Right lobe of liver (tissue), 6 donors: ENCODE measurements around the gene RUBCN. TPM values are rescaled to one million over a fixed set of nuclear protein-coding genes. Genes with fewer than 3 reads are reported as not detected.
A peak's percentile ranks its signal among the peaks of the same experiment; 100 is the strongest.

ENCODE experiments used
- ATAC-seq, 4 donors: fragments of 200-7000 bp; cut with Tn5 transposase; one replicate each; pipeline ENCODE4 v1.9.1; 2020; ENCODE audit warnings: mild to moderate bottlenecking in 4 of 4, moderate library complexity in 4 of 4
- DNase-seq, 3 donors: peaks; one replicate each; pipeline ENCODE4 v3.0.0-alpha.2; 2020
- H3K27ac ChIP-seq, 3 donors: fragments of 200-600 bp; one replicate each; pipeline ENCODE4 v1.8.0; 2022
- H3K27me3 ChIP-seq, 2 donors: fragments of 200-600 bp; one replicate each; pipeline ENCODE4 v1.8.0; 2022
- H3K36me3 ChIP-seq, 4 donors: fragments of 200-600 bp; sonication (generic) in 1 of 4; one replicate each; pipeline versions ENCODE4 v1.5.1 to v1.8.0; 2017 to 2022; ENCODE audit warnings: control low read depth in 1 of 4
- H3K4me1 ChIP-seq, 4 donors: fragments of 200-600 bp; sonication (generic) in 1 of 4; one replicate each; pipeline versions ENCODE4 v1.5.1 to v1.8.0; 2017 to 2022; ENCODE audit warnings: control low read depth in 1 of 4
- H3K4me3 ChIP-seq, 3 donors: fragments of 200-600 bp; one replicate each; pipeline ENCODE4 v1.8.0; 2022
- H3K9me3 ChIP-seq, 4 donors: fragments of 200-600 bp; sonication (generic) in 1 of 4; one replicate each; pipeline versions ENCODE4 v1.5.1 to v1.8.0; 2017 to 2022; ENCODE audit warnings: control low read depth in 1 of 4
- CTCF ChIP-seq, 4 donors: fragments of 200-600 bp in 3 of 4; fragments of 450-650 bp in 1 of 4; IDR thresholded peaks; one replicate each; pipeline versions ENCODE4 v1.5.1 to v1.8.0; 2016 to 2022; ENCODE audit warnings: antibody characterized with exemption in 4 of 4, mild to moderate bottlenecking in 2 of 4
- POLR2A ChIP-seq: fragments of 450-650 bp; IDR thresholded peaks from one replicate; pipeline ENCODE4 v1.6.1; 2017; ENCODE audit warnings: antibody characterized with exemption, mild to moderate bottlenecking
- WGBS: methylation state at CpG from one replicate; pipeline ENCODE4 v1.1.6; 2018; ENCODE audit warnings: low coverage, low lambda C conversion rate; ENCODE audit not compliant: insufficient coverage; ENCODE audit errors: missing lambda C conversion rate; 5-methylcytosine and 5-hydroxymethylcytosine counted together
- intact Hi-C, 2 donors: fragments of 100-400 bp; cut with DNase I; formaldehyde crosslinking; loops; one replicate each; pipeline versions ENCODE4 v1.11.2 to v1.14.1; 2022
- total RNA-seq, 6 experiments: library from RNA; depleted of rRNA in 2 of 6; stranded (reverse); fragments of >200 nt in 2 of 6; fragmentation: NEBNext Ultra II Directional in 3 of 6; extraction: Animal tissue kit (Norgen Biotek cat#: 25700) in 3 of 6; gene quantifications; one replicate each; pipeline versions ENCODE4 v1.1.0 to v1.2.4, GENCODE V29; 2016 to 2023
- donor health status: DM: no; HTN: yes; CAD: no.
- donor health status: DM: no; HTN: no; CAD: no.
- donor health status: DM: no; HTN: no; CAD: no.
- donor health status: DM: no; HTN: yes; CAD: no.
- donor health status: DM: no; HTN: yes; CAD: no.

RUBCN gene
- total RNA-seq, 6 experiments from 2014 or later = 6.4 to 19.4 (median 7.7) TPM

GRCh38 chr3:197692641-197693040 lies 44.1 kb downstream of the RUBCN start:
- peaks cover 0 to 19% (median 2%) of the 10 kb centered on the region in 4 donors for H3K36me3 ChIP-seq
- TF ChIP-seq POLR2A (no peak), CTCF (IDR thresholded peaks at IDR 0.05) (no peak)
- H3K9me3 ChIP-seq = no peaks in the 10 kb centered on the region
- ATAC-seq (peak in 3 of 4 donors; percentile 32 to 54 (median 42)), DNase-seq (no peak)
- 63% methylated on average over 4 of the region's 4 CpGs for WGBS
- H3K27me3 ChIP-seq = no peaks in the 10 kb centered on the region
- H3K27ac ChIP-seq = no peak overlapping the region
- no peak overlapping the region for H3K4me3 ChIP-seq
- no peaks in the 10 kb centered on the region for H3K4me1 ChIP-seq
- intact Hi-C loops = no loop called here

GRCh38 chr3:197690754-197691153 lies 46.0 kb downstream of the RUBCN start:
- ATAC-seq = no peak
- 89% methylated on average over 6 of the region's 6 CpGs for WGBS
- TF ChIP-seq CTCF (IDR thresholded peaks at IDR 0.05) (no peak), POLR2A (no peak)
- Histone ChIP-seq H3K36me3 (peaks cover 0 to 18% (median under 1%) of the 10 kb centered on the region in 4 donors), H3K4me3 (no peak overlapping the region), H3K27ac (no peak overlapping the region), H3K4me1 (no peaks in the 10 kb centered on the region), H3K9me3 (no peaks in the 10 kb centered on the region), H3K27me3 (no peaks in the 10 kb centered on the region)
- no peak for DNase-seq
- intact Hi-C loops = no loop called here

- Histone ChIP-seq H3K4me3 (no peak overlapping the region), H3K4me1 (no peaks in the 10 kb centered on the region), H3K27me3 (no peaks in the 10 kb centered on the region), H3K27ac (no peak overlapping the region), H3K36me3 (peaks cover 0 to 4% (median 0%) of the 10 kb centered on the region in 4 donors), H3K9me3 (no peaks in the 10 kb centered on the region)
- TF ChIP-seq POLR2A = no peak
- TF ChIP-seq CTCF (IDR thresholded peaks at IDR 0.05) = no peak
- WGBS = 80% methylated on average over 3 of the region's 6 CpGs
- intact Hi-C loops = no loop called here
- DNase-seq (no peak), ATAC-seq (peak in 1 of 4 donors; percentile 17)
These were observed 49.1 kb downstream of the RUBCN start for GRCh38 chr3:197687570-197687969.

- no peak for ATAC-seq
- no peak for DNase-seq
- TF ChIP-seq POLR2A (no peak), CTCF (IDR thresholded peaks at IDR 0.05) (no peak)
- H3K9me3 ChIP-seq = no peaks in the 10 kb centered on the region
- peaks cover 0 to 11% (median 0%) of the 10 kb centered on the region in 4 donors for H3K36me3 ChIP-seq
- H3K4me1 ChIP-seq = no peaks in the 10 kb centered on the region
- intact Hi-C loops = no loop called here
- H3K27ac ChIP-seq = no peak overlapping the region
- 82% methylated on average over 4 of the region's 4 CpGs for WGBS
- H3K4me3 ChIP-seq = no peak overlapping the region
- H3K27me3 ChIP-seq = no peaks in the 10 kb centered on the region
These were observed 49.8 kb downstream of the RUBCN start for GRCh38 chr3:197686899-197687298.

- 90% methylated on average over 3 of the region's 3 CpGs for WGBS
- H3K36me3 ChIP-seq = peaks cover 0 to 19% (median under 1%) of the 10 kb centered on the region in 4 donors
- DNase-seq = no peak
- no peaks in the 10 kb centered on the region for H3K9me3 ChIP-seq
- no peak for ATAC-seq
- no peaks in the 10 kb centered on the region for H3K4me1 ChIP-seq
- TF ChIP-seq CTCF (IDR thresholded peaks at IDR 0.05) = no peak
- TF ChIP-seq POLR2A = no peak
- no peak overlapping the region for H3K27ac ChIP-seq
- no peaks in the 10 kb centered on the region for H3K27me3 ChIP-seq
- no peak overlapping the region for H3K4me3 ChIP-seq
- intact Hi-C loops = no loop called here
These were observed 51.2 kb downstream of the RUBCN start for GRCh38 chr3:197685546-197685945.
